Neural cell (in vitro differentiated cells): Measurements from ENCODE around the gene S1PR5. TPM values are rescaled to one million over a fixed set of nuclear protein-coding genes. Genes with fewer than 3 reads are reported as not detected.
A peak's percentile ranks its signal among the peaks of the same experiment; 100 is the strongest.

ENCODE experiments used
- H2AFZ ChIP-seq: fragments of 200-600, 300-800 bp; sonication (generic), shearing (Covaris generic); 2 replicates; pipeline ENCODE4 v1.6.0; 2014; ENCODE audit warnings: low read depth, mild to moderate bottlenecking, antibody characterized with exemption, low read length, moderate library complexity
- H3F3A ChIP-seq: fragments of 200-600 bp; shearing (Covaris generic); 2 replicates; pipeline ENCODE4 v1.6.1; 2016; ENCODE audit warnings: mild to moderate bottlenecking, moderate library complexity, mixed read lengths, antibody characterized with exemption, low read length; ENCODE audit not compliant: insufficient read depth, poor library complexity, severe bottlenecking
- H3K27ac ChIP-seq: fragments of 200-600, 300-800 bp; sonication (generic), shearing (Covaris generic); 2 replicates; pipeline ENCODE4 v1.5.1; 2014; ENCODE audit warnings: mild to moderate bottlenecking, low read length, moderate library complexity
- H3K27me3 ChIP-seq: fragments of 300-800, 200-600 bp; sonication (generic), shearing (Covaris generic); 2 replicates; pipeline ENCODE4 v1.6.0; 2014; ENCODE audit warnings: mild to moderate bottlenecking, low read depth, low read length, moderate library complexity; ENCODE audit not compliant: insufficient read depth
- H3K36me3 ChIP-seq: fragments of 300-800, 200-600 bp; sonication (generic), shearing (Covaris generic); 2 replicates; pipeline ENCODE4 v1.5.1; 2014; ENCODE audit warnings: mild to moderate bottlenecking, antibody characterized with exemption, low read length, moderate library complexity; ENCODE audit not compliant: insufficient read depth
- H3K4me2 ChIP-seq: fragments of 300-800, 200-600 bp; sonication (generic), shearing (Covaris generic); 2 replicates; pipeline ENCODE4 v1.6.0; 2014; ENCODE audit warnings: mild to moderate bottlenecking, low read length
- H3K4me3 ChIP-seq: fragments of 300-800, 200-600 bp; sonication (generic), shearing (Covaris generic); 2 replicates; pipeline ENCODE4 v1.5.1; 2014; ENCODE audit warnings: mild to moderate bottlenecking, low read length, moderate library complexity
- H3K79me2 ChIP-seq: fragments of 200-600 bp; shearing (Covaris generic); replicated peaks from 2 replicates; pipeline ENCODE4 v1.6.0; 2014; ENCODE audit warnings: mild to moderate bottlenecking, low read length, moderate library complexity; ENCODE audit not compliant: insufficient read depth
- H3K9ac ChIP-seq: fragments of 300-800, 200-600 bp; sonication (generic), shearing (Covaris generic); 2 replicates; pipeline ENCODE4 v1.6.1; 2016; ENCODE audit warnings: mild to moderate bottlenecking, low read length, mixed read lengths
- H3K9me2 ChIP-seq: fragments of 200-600 bp; shearing (Covaris generic); 2 replicates; pipeline ENCODE4 v1.6.1; 2016; ENCODE audit warnings: mild to moderate bottlenecking, low read length, mixed read lengths; ENCODE audit not compliant: insufficient read depth
- H3K9me3 ChIP-seq: fragments of 200-600, 300-800 bp; sonication (generic), shearing (Covaris generic); 2 replicates; pipeline ENCODE4 v1.6.1; 2016; ENCODE audit warnings: mild to moderate bottlenecking, mixed run types, low read length, moderate library complexity, mixed read lengths
- H4K20me1 ChIP-seq: fragments of 200-600 bp; shearing (Covaris generic); 2 replicates; pipeline ENCODE4 v1.6.1; 2016; ENCODE audit warnings: mild to moderate bottlenecking, mixed run types; ENCODE audit not compliant: insufficient read depth
- CTCF ChIP-seq: fragments of 450-650 bp; IDR thresholded peaks from 2 replicates; pipeline ENCODE4 v1.5.1; 2014; ENCODE audit warnings: antibody characterized with exemption, mild to moderate bottlenecking, moderate library complexity; ENCODE audit not compliant: poor library complexity, severe bottlenecking
- EP300 ChIP-seq: fragments of 450-650 bp; conservative IDR thresholded peaks from 2 replicates; pipeline ENCODE4 v1.6.1; 2014; ENCODE audit warnings: antibody characterized with exemption, mild to moderate bottlenecking, moderate library complexity; ENCODE audit not compliant: poor library complexity, severe bottlenecking
- EZH2 ChIP-seq: fragments of 200-600, 300-800 bp; shearing (Covaris generic), sonication (generic); IDR thresholded peaks from 2 replicates; pipeline ENCODE4 v1.6.1; 2014; ENCODE audit warnings: antibody characterized with exemption, low read length, borderline replicate concordance, mild to moderate bottlenecking; ENCODE audit not compliant: insufficient read depth, poor library complexity, severe bottlenecking
- MXI1 ChIP-seq: fragments of 450-650 bp; conservative IDR thresholded peaks from 2 replicates; pipeline ENCODE4 v1.6.1; 2014; ENCODE audit warnings: antibody characterized with exemption, mild to moderate bottlenecking; ENCODE audit not compliant: poor library complexity, severe bottlenecking
- POLR2AphosphoS5 ChIP-seq: IDR thresholded peaks from 2 replicates; pipeline ENCODE4 v1.6.1; 2012
- RAD21 ChIP-seq: fragments of 450-650 bp; conservative IDR thresholded peaks from 2 replicates; pipeline ENCODE4 v1.6.1; 2014; ENCODE audit warnings: antibody characterized with exemption, mild to moderate bottlenecking, moderate library complexity
- SMC3 ChIP-seq: fragments of 450-650 bp; conservative IDR thresholded peaks from 2 replicates; pipeline ENCODE4 v1.6.1; 2014; ENCODE audit warnings: antibody characterized with exemption, mild to moderate bottlenecking, moderate library complexity; ENCODE audit not compliant: poor library complexity
- TAF1 ChIP-seq: IDR thresholded peaks from 2 replicates; pipeline ENCODE4 v1.6.1; 2012; ENCODE audit warnings: low read depth
- polyA plus RNA-seq: library from polyadenylated mRNA; depleted of rRNA; stranded (reverse); fragments of >200 nt; gene quantifications from 2 replicates; pipeline ENCODE4 v1.2.3, GENCODE V29; 2014
- TF ChIP-seq, protein P1 (sequence below): IDR thresholded peaks from 2 replicates; pipeline ENCODE4 v1.6.1; 2012; ENCODE audit warnings: borderline replicate concordance

The S1PR5 gene
- polyA plus RNA-seq, 1 donor from 2014 or later: not detected

DNA sequence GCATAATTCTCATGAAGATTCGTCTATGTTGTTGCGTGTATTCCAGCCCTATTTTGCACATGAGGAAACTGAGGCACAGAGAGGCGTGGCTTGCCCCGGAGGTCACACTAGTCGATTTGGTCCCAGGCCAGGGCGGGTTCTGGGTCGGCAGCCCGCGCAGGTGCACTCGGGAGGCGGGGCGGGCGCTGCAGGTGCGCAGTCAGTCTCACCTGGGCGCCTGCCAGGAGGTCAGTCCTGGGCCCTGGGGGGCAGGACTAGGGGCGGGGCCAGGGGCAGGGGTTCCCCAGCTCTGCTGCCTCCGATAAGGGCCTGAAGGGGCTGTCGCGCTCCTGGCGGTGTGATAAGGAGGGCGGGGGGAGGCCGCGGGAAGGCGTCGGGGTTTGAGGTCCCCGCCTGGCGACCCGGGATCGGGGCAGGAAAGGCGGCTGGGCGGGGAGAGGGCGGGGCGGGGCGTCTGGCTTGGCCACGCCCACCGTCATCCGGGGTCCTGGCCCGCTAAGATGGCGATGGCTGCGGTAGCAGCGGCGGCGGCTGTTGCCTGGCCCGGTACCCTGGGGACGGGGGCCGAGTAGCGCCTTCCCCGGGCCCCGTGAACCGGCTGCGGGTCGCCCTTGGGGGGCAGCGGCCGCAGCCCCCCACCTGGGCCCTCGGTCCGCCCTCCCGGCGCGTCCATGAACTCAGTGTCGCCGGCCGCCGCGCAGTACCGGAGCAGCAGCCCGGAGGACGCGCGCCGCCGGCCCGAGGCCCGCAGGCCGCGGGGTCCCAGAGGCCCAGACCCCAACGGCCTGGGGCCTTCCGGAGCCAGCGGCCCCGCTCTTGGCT lies 26.4 kb upstream of the S1PR5 start, which contains the start of gene ATG4D:
ATG4D (plus strand) TSS at position 485 of the 822 bp plus-strand sequence; CDS start at position 672, 187 bp downstream.
- Histone ChIP-seq H3F3A (no peaks in the 10 kb centered on the region), H3K9me3 (no peaks in the 10 kb centered on the region)

DNA sequence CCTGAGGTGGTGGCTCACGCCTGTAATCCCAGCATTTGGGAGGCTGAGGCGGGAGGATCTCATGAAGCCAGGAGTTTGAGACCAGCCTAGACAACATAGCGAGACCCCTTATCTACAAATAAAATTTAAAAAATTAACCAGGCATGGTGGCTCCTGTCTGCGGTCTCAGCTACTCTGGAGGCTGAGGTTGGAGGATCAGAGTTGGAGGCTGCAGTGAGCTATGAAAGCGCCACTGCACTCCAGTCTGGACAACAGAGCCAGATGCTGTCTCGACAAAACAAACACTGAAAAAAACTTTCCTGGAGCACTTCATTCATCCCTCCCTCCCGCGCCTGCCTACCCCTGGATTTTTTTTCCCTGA lies 25.8 kb upstream of the S1PR5 start:
- H3K9me3 ChIP-seq: no peaks in the 10 kb centered on the region
- no peaks in the 10 kb centered on the region for H3K27me3 ChIP-seq
- peak overlapping the region; percentile 51 for H3K4me2 ChIP-seq
- H4K20me1 ChIP-seq: no peaks in the 10 kb centered on the region
- H3K9me2 ChIP-seq: no peaks in the 10 kb centered on the region
- no peaks in the 10 kb centered on the region for H3K36me3 ChIP-seq
- peak overlapping the region; percentile 77 for H2AFZ ChIP-seq
- no peak overlapping the region for H3K27ac ChIP-seq
- H3F3A ChIP-seq: no peaks in the 10 kb centered on the region
- peak overlapping the region; percentile 83 for H3K9ac ChIP-seq
- peaks cover 13% of the 10 kb centered on the region for H3K79me2 ChIP-seq
- peak overlapping the region; percentile 94 for H3K4me3 ChIP-seq
- TF ChIP-seq, protein P1, sequence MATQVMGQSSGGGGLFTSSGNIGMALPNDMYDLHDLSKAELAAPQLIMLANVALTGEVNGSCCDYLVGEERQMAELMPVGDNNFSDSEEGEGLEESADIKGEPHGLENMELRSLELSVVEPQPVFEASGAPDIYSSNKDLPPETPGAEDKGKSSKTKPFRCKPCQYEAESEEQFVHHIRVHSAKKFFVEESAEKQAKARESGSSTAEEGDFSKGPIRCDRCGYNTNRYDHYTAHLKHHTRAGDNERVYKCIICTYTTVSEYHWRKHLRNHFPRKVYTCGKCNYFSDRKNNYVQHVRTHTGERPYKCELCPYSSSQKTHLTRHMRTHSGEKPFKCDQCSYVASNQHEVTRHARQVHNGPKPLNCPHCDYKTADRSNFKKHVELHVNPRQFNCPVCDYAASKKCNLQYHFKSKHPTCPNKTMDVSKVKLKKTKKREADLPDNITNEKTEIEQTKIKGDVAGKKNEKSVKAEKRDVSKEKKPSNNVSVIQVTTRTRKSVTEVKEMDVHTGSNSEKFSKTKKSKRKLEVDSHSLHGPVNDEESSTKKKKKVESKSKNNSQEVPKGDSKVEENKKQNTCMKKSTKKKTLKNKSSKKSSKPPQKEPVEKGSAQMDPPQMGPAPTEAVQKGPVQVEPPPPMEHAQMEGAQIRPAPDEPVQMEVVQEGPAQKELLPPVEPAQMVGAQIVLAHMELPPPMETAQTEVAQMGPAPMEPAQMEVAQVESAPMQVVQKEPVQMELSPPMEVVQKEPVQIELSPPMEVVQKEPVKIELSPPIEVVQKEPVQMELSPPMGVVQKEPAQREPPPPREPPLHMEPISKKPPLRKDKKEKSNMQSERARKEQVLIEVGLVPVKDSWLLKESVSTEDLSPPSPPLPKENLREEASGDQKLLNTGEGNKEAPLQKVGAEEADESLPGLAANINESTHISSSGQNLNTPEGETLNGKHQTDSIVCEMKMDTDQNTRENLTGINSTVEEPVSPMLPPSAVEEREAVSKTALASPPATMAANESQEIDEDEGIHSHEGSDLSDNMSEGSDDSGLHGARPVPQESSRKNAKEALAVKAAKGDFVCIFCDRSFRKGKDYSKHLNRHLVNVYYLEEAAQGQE: no peak
- no peak for TF ChIP-seq TAF1
- no peak for TF ChIP-seq EZH2
- TF ChIP-seq POLR2AphosphoS5: no peak
- no peak for TF ChIP-seq SMC3
- TF ChIP-seq EP300: no peak
- no peak for TF ChIP-seq MXI1
- TF ChIP-seq RAD21: no peak

More for the DNA sequence above, 26.4 kb upstream of the S1PR5 start, which contains the start of gene ATG4D:
- Histone ChIP-seq H3K9me2 (no peaks in the 10 kb centered on the region), H3K27me3 (no peaks in the 10 kb centered on the region), H3K79me2 (peaks cover 15% of the 10 kb centered on the region), H3K4me3 (peak within 1 kb of the TSS; percentile 94), H2AFZ (peak within 1 kb of the TSS; percentile 77), H3K36me3 (no peaks in the 10 kb centered on the region), H3K9ac (peak within 1 kb of the TSS; percentile 83), H3K27ac (peak within 1 kb of the TSS; percentile 31), H3K4me2 (peak within 1 kb of the TSS; percentile 85), H4K20me1 (no peaks in the 10 kb centered on the region)
- TF ChIP-seq SMC3 (peak; percentile 28), MXI1 (no peak), POLR2AphosphoS5 (peak; percentile 94), CTCF (peak; percentile 14), RAD21 (no peak), EZH2 (no peak), EP300 (peak; percentile 29), TAF1 (peak; percentile 91)
- TF ChIP-seq, protein P1: peak; percentile 55
